Activated naive CD4-positive, alpha-beta T cell treated with anti-CD3 and anti-CD28 coated beads for 36 hours (primary cell): Measurements from ENCODE around the gene CDK5R1. TPM values are rescaled to one million over a fixed set of nuclear protein-coding genes. Genes with fewer than 3 reads are reported as not detected.

Experiments used
- CTCF ChIA-PET: fragments of 350-600 bp; sonication (Branson Sonifier 250); formaldehyde crosslinking; loops from one replicate; lab custom pipeline; 2021; ENCODE audit warnings: antibody characterized with exemption; lab: Charles Lee
- DNase-seq: peaks from one replicate; pipeline ENCODE4 v3.0.0-alpha.2; 2020
- H3K27ac Mint-ChIP-seq: one replicate; pipeline ENCODE4 v1.8.0; 2021; ENCODE audit warnings: mild to moderate bottlenecking, mixed read lengths
- H3K27me3 Mint-ChIP-seq: one replicate; pipeline ENCODE4 v1.8.0; 2021; ENCODE audit warnings: low read depth, mixed read lengths
- H3K36me3 Mint-ChIP-seq: one replicate; pipeline ENCODE4 v1.8.0; 2021; ENCODE audit warnings: low read depth, mixed read lengths
- H3K4me1 Mint-ChIP-seq: one replicate; pipeline ENCODE4 v1.8.0; 2021; ENCODE audit warnings: low read depth, mixed read lengths
- H3K4me3 Mint-ChIP-seq: one replicate; pipeline ENCODE4 v1.8.0; 2021; ENCODE audit warnings: mild to moderate bottlenecking, moderate library complexity, mixed read lengths
- H3K9me3 Mint-ChIP-seq: one replicate; pipeline ENCODE4 v1.8.0; 2021; ENCODE audit warnings: mixed read lengths
- intact Hi-C: fragments of 100-400 bp; cut with micrococcal nuclease; formaldehyde crosslinking; loops from one replicate; pipeline ENCODE4 v1.15.1; 2023
- total RNA-seq, 2 experiments: library from RNA; stranded (reverse); gene quantifications; one replicate each; pipeline ENCODE4 v1.2.3, GENCODE V29; 2021

Gene CDK5R1
- total RNA-seq, 2 experiments from 2014 or later = 50.6 to 52.1 TPM

DNA sequence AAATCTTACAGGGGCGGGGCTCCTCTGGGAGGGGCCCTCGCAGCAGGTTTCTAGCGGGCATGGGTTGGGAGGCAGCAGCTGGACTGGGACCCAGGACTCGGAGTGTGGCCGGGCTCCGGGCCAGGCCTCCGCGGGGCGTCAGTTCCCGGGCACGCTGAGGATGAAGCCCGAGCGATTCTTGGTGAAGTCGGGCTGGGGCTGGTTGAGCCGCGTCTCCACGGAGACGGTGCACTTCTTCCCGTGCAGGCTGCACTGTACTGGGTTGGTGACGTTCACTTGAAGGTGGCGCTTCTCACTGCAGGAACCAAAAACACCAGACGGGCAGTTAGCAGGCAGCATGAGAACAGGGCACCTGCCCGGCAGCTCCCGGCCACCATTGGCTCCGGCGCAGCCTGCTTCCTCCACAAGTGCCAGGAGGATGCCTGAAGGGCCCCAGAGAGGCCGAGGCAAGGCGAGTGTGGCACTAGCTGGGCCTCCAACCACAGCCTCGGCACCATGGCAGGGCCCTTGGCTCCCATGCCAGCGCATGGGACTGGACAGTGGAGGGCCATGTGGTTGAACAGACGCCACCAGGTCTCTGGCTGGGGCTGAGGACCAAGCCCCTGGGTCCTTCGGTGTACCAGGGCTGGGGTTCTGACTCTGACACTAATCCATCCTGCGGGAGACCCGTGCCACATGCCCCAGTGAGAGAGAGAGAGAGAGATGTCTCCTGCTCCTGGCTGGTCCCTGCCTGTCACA, 8.0 kb downstream of the CDK5R1 start:
- peak overlapping the region; percentile 38 for H3K4me3 Mint-ChIP-seq
- peaks cover 51% of the 10 kb centered on the region for H3K4me1 Mint-ChIP-seq
- CTCF ChIA-PET = interaction anchor here (1.1 kb wide), 1 partner anchor 23 kb away, joined by 5 read pairs; no protein-coding TSS in a partner anchor
- H3K27ac Mint-ChIP-seq = no peak overlapping the region
- H3K27me3 Mint-ChIP-seq = no peaks in the 10 kb centered on the region
- peaks cover 21% of the 10 kb centered on the region for H3K36me3 Mint-ChIP-seq
- intact Hi-C loops = no loop called here
- H3K9me3 Mint-ChIP-seq = no peaks in the 10 kb centered on the region
- no peak for DNase-seq

DNA sequence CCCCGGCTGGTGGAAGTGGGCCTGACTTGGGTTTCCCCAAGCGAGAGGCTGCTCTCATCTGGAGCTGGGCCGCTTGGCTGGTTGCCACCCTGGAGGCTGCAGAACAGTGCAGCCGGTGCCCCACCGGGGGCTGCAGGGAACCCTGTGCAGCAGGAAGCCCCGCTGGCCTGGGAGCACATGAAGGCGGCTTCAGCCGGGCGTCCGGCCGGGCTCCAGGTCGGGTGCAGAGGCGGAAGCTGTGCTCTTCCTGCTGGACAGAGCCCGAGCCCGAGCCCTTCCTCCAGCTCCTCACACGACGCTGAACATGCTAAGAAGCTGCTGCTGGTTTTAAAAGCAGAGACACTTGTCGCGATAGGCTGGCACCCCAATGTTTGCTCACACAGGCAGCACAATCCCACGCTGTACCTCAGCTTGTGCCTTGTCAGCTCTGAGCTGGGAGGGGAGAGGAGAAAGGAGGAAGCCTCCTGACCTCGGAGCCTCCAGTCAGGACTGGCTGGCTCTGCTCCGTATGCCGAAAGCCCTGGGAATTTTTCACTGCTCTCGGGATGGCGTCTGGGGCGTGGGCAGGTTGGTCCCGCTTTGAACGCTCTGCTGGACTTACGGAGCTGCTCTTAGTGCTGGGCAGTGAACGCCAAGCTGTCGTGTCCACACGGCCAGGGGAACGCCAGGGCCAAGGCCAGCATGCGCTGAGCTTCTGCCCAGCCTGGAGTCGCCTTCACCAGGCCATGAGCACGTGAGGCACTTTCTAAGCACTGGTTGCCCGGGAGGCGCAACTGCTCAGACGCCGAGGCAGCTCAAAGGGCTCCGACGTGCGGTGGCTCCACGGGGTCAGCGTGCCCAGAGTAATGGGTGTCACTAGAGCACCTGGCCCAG, 8.8 kb downstream of the CDK5R1 start:
- Mint-ChIP-seq H3K9me3 (no peaks in the 10 kb centered on the region), H3K4me3 (no peak overlapping the region), H3K27ac (no peak overlapping the region), H3K36me3 (peaks cover 13% of the 10 kb centered on the region), H3K27me3 (no peaks in the 10 kb centered on the region), H3K4me1 (peaks cover 46% of the 10 kb centered on the region)
- peak; percentile 49 for DNase-seq
- intact Hi-C loops = no loop called here
- CTCF ChIA-PET = interaction anchor here (1.1 to 1.6 kb wide), 3 partner anchors 22 to 52 kb away, joined by 3 to 5 read pairs (median 4); partner anchors contain the start of gene PSMD11

DNA sequence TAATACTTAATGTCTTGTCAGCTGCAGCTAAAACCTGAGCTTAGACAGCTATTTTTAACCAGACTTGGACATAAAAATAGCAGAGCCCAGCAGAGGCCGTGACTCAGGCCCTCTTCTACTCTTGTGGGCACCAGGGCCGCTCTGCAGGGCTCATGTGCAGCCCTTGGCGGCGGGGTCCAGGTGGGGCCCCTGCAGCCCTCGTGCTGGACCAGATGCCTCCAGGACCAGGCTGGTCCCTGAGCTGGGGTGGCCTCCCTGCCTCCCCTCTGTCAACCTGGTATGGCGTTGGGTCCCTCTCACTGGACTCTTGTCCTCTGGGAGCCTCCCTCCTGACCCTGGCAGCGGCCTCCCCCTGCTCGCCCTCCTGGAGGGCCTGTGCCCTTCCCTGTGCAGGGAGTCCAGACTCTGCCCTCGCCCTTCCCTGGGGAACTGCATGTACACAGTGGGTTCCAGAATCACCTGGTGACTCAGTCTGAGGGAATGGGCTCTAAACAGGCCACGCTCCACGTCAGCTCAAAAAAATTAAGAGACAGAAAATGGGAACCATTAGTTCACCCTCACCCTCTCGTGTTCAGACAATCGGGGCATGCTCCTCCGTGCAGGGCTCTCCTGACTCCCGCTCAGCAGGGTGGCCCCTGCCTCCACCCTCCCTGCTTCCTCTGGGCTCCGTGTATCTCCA, 9.7 kb downstream of the CDK5R1 start:
- H3K4me3 Mint-ChIP-seq = no peak overlapping the region
- intact Hi-C loops = no loop called here
- no peaks in the 10 kb centered on the region for H3K27me3 Mint-ChIP-seq
- H3K36me3 Mint-ChIP-seq = peaks cover 6% of the 10 kb centered on the region
- no peaks in the 10 kb centered on the region for H3K9me3 Mint-ChIP-seq
- no peak overlapping the region for H3K27ac Mint-ChIP-seq
- H3K4me1 Mint-ChIP-seq = peaks cover 43% of the 10 kb centered on the region
- no peak for DNase-seq
- CTCF ChIA-PET = interaction anchor here (1.1 to 1.6 kb wide), 2 partner anchors 32 to 53 kb away, joined by 3 to 4 read pairs; partner anchors contain the start of gene PSMD11

GRCh38 chr17:32497431-32498205, 10.8 kb downstream of the CDK5R1 start:
- Mint-ChIP-seq H3K27me3 (no peaks in the 10 kb centered on the region), H3K9me3 (no peaks in the 10 kb centered on the region), H3K4me3 (no peak overlapping the region), H3K27ac (peak overlapping the region; percentile 60), H3K4me1 (peaks cover 43% of the 10 kb centered on the region), H3K36me3 (peaks cover 2% of the 10 kb centered on the region)
- intact Hi-C loops = no loop called here
- no peak for DNase-seq
- CTCF ChIA-PET = no interaction called here

DNA sequence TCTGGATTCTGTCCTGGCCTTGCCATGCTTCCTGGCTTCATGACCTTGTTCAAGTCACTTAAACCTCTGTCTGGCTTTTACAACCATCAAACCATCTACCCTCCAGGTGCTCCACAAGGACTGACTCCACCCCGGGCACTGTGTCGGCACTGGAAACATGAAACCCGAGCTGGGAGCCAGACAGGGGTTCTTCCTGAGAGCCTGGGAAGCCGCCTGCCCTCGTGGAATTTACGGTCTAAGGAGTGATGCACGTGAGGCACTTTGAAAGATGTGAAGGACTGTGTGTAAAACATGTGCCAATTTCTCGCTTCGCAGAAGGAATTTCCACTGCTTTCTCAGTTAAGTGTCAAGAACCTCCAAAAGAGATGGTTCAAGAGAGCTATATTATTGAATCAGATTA, 11.6 kb downstream of the CDK5R1 start:
- H3K4me1 Mint-ChIP-seq = peaks cover 43% of the 10 kb centered on the region
- intact Hi-C loops = no loop called here
- DNase-seq = no peak
- CTCF ChIA-PET = interaction anchor here (1.7 kb wide), 1 partner anchor 9 kb away, joined by 4 read pairs; no protein-coding TSS in a partner anchor
- peaks cover 2% of the 10 kb centered on the region for H3K36me3 Mint-ChIP-seq
- H3K27me3 Mint-ChIP-seq = no peaks in the 10 kb centered on the region
- no peak overlapping the region for H3K4me3 Mint-ChIP-seq
- H3K27ac Mint-ChIP-seq = no peak overlapping the region
- no peaks in the 10 kb centered on the region for H3K9me3 Mint-ChIP-seq

- DNase-seq = no peak
- CTCF ChIA-PET = no interaction called here
Measured at GRCh38 chr17:32502013-32502412, 15.2 kb downstream of the CDK5R1 start.

DNA sequence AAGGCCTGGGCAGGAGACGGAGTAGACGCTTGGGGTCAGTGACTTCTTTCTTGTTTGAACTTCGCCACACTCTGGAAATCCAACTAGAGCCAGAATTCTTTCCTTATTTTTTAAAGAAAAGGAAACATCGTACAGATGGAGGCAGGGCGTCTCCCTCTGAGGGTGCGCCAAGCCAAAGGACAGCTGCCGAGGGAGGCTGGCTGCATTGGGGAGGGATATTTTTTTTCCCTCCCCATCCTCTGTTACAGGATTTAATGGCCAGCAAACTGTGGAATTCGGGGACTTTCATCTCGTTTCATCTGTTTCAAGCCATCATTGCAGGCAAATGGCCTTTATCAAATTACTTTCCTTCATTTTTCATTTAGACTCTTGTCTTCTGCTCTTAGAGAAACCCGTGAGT, 15.9 kb downstream of the CDK5R1 start:
- CTCF ChIA-PET = no interaction called here
- Mint-ChIP-seq H3K27ac (peak overlapping the region; percentile 97), H3K36me3 (peaks cover 2% of the 10 kb centered on the region), H3K4me3 (peak overlapping the region; percentile 47), H3K4me1 (peaks cover 70% of the 10 kb centered on the region), H3K27me3 (no peaks in the 10 kb centered on the region), H3K9me3 (no peaks in the 10 kb centered on the region)
- intact Hi-C loops = loop anchor here (1.0 kb wide), 4 partner anchors 12 to 62 kb away; no protein-coding TSS in a partner anchor
- no peak for DNase-seq

More at GRCh38 chr17:32502013-32502412, 15.2 kb downstream of the CDK5R1 start:
- H3K27ac Mint-ChIP-seq = peak overlapping the region; percentile 97
- no peak overlapping the region for H3K4me3 Mint-ChIP-seq
- peaks cover 2% of the 10 kb centered on the region for H3K36me3 Mint-ChIP-seq
- intact Hi-C loops = no loop called here
- peaks cover 65% of the 10 kb centered on the region for H3K4me1 Mint-ChIP-seq
- H3K27me3 Mint-ChIP-seq = no peaks in the 10 kb centered on the region
- no peaks in the 10 kb centered on the region for H3K9me3 Mint-ChIP-seq

DNA sequence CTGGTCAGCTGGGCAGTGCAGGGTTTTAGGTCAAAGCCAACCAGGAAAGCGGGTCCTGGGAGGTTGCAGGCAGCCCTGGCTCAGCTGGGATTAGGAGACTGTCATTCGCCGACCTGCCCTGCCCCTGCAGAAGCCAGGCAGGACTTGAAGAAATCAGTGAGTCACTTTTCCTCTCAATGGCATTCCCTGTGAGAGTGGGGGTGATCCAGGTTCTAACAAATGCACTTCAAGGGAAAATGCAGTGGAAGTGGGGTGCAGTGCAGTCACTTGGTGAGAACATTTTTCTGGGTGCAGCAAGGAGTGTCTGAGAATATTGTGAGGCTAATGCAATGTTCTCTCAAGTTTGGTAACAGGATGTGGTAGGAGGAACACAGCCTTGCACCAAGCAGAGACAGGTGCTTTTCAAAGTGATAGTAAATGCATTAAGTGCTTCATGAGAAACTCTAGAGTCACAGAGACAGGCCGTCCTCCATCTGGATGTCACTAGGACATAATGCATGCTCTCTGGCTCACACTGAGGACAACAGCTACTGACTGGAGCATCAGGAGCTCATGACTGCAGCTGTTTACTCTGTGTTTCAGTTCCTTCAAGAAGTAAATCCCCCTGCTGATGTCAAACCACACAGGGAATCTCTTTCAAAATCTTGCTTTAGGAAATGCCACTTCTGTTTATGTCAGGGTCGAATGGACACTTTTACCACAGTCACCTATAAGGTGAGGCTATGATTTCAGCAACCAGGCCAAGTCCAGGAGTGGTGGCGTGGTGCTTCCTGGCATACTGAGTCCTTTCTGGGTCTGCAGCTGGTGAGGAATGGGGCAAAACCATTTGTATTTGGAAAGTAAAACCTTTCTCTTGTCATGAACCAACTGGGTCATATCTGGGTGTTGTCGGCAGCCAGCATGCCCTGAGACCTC, 16.7 kb downstream of the CDK5R1 start:
- H3K4me3 Mint-ChIP-seq = peak overlapping the region; percentile 47
- intact Hi-C loops = loop anchor here (1.0 kb wide), 4 partner anchors 12 to 61 kb away; no protein-coding TSS in a partner anchor
- H3K27me3 Mint-ChIP-seq = no peaks in the 10 kb centered on the region
- peak overlapping the region; percentile 97 for H3K27ac Mint-ChIP-seq
- H3K4me1 Mint-ChIP-seq = peaks cover 76% of the 10 kb centered on the region
- peaks cover 2% of the 10 kb centered on the region for H3K36me3 Mint-ChIP-seq
- no peaks in the 10 kb centered on the region for H3K9me3 Mint-ChIP-seq
- CTCF ChIA-PET = interaction anchor here (1.0 to 1.1 kb wide), 3 partner anchors 12 to 19 kb away, joined by 3 to 4 read pairs (median 3); no protein-coding TSS in a partner anchor
- peak; percentile 83 for DNase-seq

GRCh38 chr17:32504166-32504990, 17.6 kb downstream of the CDK5R1 start:
- Mint-ChIP-seq H3K27ac (peak overlapping the region; percentile 97), H3K27me3 (no peaks in the 10 kb centered on the region), H3K4me3 (peak overlapping the region; percentile 47), H3K9me3 (no peaks in the 10 kb centered on the region), H3K36me3 (peaks cover 2% of the 10 kb centered on the region), H3K4me1 (peaks cover 80% of the 10 kb centered on the region)
- CTCF ChIA-PET = interaction anchor here (0.6 to 1.1 kb wide), 6 partner anchors 13 to 41 kb away, joined by 3 to 4 read pairs (median 3); no protein-coding TSS in a partner anchor
- DNase-seq = peak; percentile 54
- intact Hi-C loops = no loop called here

DNA sequence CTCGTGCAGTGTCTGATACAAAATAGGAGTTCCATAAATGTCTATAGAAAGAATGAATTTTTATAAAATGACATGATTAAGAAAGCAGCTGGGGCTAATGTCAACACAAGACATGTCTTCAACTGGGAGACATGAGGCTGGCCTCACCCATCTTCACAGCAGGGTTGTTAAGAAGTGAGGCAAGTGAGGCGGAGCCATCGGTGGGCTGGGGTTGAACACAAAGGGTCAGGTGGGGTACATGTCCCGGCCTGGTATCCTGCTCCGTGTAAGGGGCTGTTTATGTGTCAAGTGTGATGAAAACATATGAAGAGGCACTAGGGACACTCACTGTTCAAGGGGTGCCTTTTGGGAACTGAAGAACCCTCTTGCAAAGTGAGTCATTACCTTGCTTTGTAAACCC, 22.1 kb downstream of the CDK5R1 start:
- Mint-ChIP-seq H3K36me3 (no peaks in the 10 kb centered on the region), H3K4me3 (no peak overlapping the region), H3K4me1 (peaks cover 66% of the 10 kb centered on the region), H3K27me3 (no peaks in the 10 kb centered on the region), H3K27ac (peak overlapping the region; percentile 59), H3K9me3 (no peaks in the 10 kb centered on the region)
- intact Hi-C loops = no loop called here
- CTCF ChIA-PET = interaction anchor here (0.7 to 1.5 kb wide), 3 partner anchors 8 to 99 kb away, joined by 3 to 4 read pairs (median 4); no protein-coding TSS in a partner anchor
- no peak for DNase-seq
